ENCODE measurements around the gene MLF2. TPM values are rescaled to one million over a fixed set of nuclear protein-coding genes. Genes with fewer than 3 reads are reported as not detected.
A peak's percentile ranks its signal among the peaks of the same experiment; 100 is the strongest.

MLF2 gene
- total and polyA plus RNA-seq, 2 of the 13 experiments (the other 11 are each of a cell fraction or from before 2014, with no cell fraction given): 88.1 to 167 TPM

DNA sequence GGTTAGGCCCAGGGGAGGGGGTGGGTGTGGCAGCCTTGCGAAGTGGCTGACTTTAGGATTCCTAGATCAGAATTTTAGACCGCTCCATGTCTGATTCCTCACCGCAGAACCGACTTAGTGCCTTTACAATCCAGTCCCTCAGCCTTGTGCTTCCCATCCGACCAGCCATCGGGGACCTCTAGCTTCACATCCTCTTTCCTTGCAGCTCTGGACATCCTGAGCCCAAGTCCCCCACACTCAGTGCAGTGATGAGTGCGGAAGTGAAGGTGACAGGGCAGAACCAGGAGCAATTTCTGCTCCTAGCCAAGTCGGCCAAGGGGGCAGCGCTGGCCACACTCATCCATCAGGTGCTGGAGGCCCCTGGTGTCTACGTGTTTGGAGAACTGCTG is 28.5 kb downstream of the MLF2 start (continued):
- TF ChIP-seq ZNF83 (CRISPR knock-in tag; IDR thresholded peaks at IDR 0.05; ENCODE audit: borderline replicate concordance) (0 out of 2 replicates have a peak, but pooled peaks have one; percentile 12), KLF12 (CRISPR knock-in tag; IDR thresholded peaks at IDR 0.05; ENCODE audit: borderline replicate concordance) (no peak), GATA4 (IDR thresholded peaks at IDR 0.05; ENCODE audit: borderline replicate concordance, low read depth) (no peak), ZNF547 (CRISPR knock-in tag; IDR thresholded peaks at IDR 0.05) (no peak), HCFC1 (IDR thresholded peaks at IDR 0.05; ENCODE audit: low read depth, low read length) (no peak), NPAS2 (CRISPR knock-in tag; IDR thresholded peaks at IDR 0.05; ENCODE audit: borderline replicate concordance) (no peak), SOX6 (IDR thresholded peaks at IDR 0.05) (no peak), SOX6 (CRISPR knock-in tag; IDR thresholded peaks at IDR 0.05) (no peak), SIX4 (CRISPR knock-in tag; IDR thresholded peaks at IDR 0.05) (no peak), GATAD1 (CRISPR knock-in tag; IDR thresholded peaks at IDR 0.05) (no peak), RXRB (CRISPR knock-in tag; IDR thresholded peaks at IDR 0.05; ENCODE audit: borderline replicate concordance) (no peak), FOXA3 (CRISPR knock-in tag; IDR thresholded peaks at IDR 0.05) (no peak), MED1 (CRISPR knock-in tag; IDR thresholded peaks at IDR 0.05) (no peak), HNF4G (IDR thresholded peaks at IDR 0.05; ENCODE audit: borderline replicate concordance, low read depth, low read length) (no peak), HNF4G (CRISPR knock-in tag; IDR thresholded peaks at IDR 0.05; ENCODE audit: borderline replicate concordance, low read depth) (no peak), BRCA1 (CRISPR knock-in tag; IDR thresholded peaks at IDR 0.05) (peak; percentile 21; the same call in 1 of the 2 replicates), LCORL (IDR thresholded peaks at IDR 0.05) (no peak), LCORL (CRISPR knock-in tag; IDR thresholded peaks at IDR 0.05) (no peak), RBAK (CRISPR knock-in tag; IDR thresholded peaks at IDR 0.05) (no peak), GFI1 (CRISPR knock-in tag; IDR thresholded peaks at IDR 0.05; ENCODE audit: borderline replicate concordance) (no peak), HDAC1 (CRISPR knock-in tag; IDR thresholded peaks at IDR 0.05) (no peak), AHR (CRISPR knock-in tag; IDR thresholded peaks at IDR 0.05) (no peak), ZNF343 (CRISPR knock-in tag; IDR thresholded peaks at IDR 0.05) (no peak; the same call in 1 of the 2 replicates), RORA (CRISPR knock-in tag; IDR thresholded peaks at IDR 0.05) (no peak), NR1H2 (CRISPR knock-in tag; IDR thresholded peaks at IDR 0.05; ENCODE audit: borderline replicate concordance, low read depth) (no peak), ZBTB3 (CRISPR knock-in tag; IDR thresholded peaks at IDR 0.05; ENCODE audit: borderline replicate concordance, low read depth) (no peak)
- TF ChIP-seq, protein P1, sequence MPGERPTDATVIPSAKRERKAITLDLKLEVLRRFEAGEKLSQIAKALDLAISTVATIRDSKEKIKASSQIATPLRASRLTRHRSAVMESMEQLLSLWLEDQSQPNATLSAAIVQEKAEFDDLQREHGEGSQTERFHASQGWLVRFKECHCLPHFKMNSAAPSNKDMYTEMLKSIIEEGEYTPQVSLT (CRISPR knock-in tag; IDR thresholded peaks at IDR 0.05; ENCODE audit: borderline replicate concordance, low read depth): peak; percentile 53; the same call in 1 of the 2 replicates
- TF ChIP-seq, protein P2, sequence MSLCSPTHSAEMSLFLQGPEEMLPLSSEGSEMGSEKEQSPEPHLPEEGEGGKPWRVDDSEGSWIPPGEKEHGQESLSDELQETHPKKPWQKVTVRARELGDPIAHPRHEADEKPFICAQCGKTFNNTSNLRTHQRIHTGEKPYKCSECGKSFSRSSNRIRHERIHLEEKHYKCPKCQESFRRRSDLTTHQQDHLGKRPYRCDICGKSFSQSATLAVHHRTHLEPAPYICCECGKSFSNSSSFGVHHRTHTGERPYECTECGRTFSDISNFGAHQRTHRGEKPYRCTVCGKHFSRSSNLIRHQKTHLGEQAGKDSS (CRISPR knock-in tag; IDR thresholded peaks at IDR 0.05; ENCODE audit: borderline replicate concordance, low read depth): peak; percentile 9; the same call in 1 of the 2 replicates
- TF ChIP-seq, protein P3, sequence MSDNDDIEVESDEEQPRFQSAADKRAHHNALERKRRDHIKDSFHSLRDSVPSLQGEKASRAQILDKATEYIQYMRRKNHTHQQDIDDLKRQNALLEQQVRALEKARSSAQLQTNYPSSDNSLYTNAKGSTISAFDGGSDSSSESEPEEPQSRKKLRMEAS (IDR thresholded peaks at IDR 0.05): no peak
- TF ChIP-seq, protein P4, sequence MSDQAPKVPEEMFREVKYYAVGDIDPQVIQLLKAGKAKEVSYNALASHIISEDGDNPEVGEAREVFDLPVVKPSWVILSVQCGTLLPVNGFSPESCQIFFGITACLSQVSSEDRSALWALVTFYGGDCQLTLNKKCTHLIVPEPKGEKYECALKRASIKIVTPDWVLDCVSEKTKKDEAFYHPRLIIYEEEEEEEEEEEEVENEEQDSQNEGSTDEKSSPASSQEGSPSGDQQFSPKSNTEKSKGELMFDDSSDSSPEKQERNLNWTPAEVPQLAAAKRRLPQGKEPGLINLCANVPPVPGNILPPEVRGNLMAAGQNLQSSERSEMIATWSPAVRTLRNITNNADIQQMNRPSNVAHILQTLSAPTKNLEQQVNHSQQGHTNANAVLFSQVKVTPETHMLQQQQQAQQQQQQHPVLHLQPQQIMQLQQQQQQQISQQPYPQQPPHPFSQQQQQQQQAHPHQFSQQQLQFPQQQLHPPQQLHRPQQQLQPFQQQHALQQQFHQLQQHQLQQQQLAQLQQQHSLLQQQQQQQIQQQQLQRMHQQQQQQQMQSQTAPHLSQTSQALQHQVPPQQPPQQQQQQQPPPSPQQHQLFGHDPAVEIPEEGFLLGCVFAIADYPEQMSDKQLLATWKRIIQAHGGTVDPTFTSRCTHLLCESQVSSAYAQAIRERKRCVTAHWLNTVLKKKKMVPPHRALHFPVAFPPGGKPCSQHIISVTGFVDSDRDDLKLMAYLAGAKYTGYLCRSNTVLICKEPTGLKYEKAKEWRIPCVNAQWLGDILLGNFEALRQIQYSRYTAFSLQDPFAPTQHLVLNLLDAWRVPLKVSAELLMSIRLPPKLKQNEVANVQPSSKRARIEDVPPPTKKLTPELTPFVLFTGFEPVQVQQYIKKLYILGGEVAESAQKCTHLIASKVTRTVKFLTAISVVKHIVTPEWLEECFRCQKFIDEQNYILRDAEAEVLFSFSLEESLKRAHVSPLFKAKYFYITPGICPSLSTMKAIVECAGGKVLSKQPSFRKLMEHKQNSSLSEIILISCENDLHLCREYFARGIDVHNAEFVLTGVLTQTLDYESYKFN (CRISPR knock-in tag; conservative IDR thresholded peaks at IDR 0.05): no peak; the same call in 1 of the 2 replicates
